Body of pancreas (tissue), 4 donors: ENCODE data around the gene TMPRSS9. TPM values are rescaled to one million over a fixed set of nuclear protein-coding genes. Genes with fewer than 3 reads are reported as not detected.

ENCODE experiments used
- ATAC-seq: fragments of 150-250 bp; one replicate; pipeline ENCODE4 v1.9.1; 2016
- DNase-seq, 4 donors: peaks; one replicate each; pipeline ENCODE4 v3.0.0-alpha.2; 2019
- H3K27ac ChIP-seq, 4 donors: fragments of 200-600 bp; sonication (generic); 1 replicate in 3 of 4; 2 replicates in 1 of 4; pipeline versions ENCODE4 v1.5.1 to v1.6.1; 2016 to 2019; ENCODE audit warnings: mild to moderate bottlenecking in 1 of 4, mixed read lengths in 1 of 4, moderate library complexity in 1 of 4
- H3K27me3 ChIP-seq, 2 donors: fragments of 200-600 bp; sonication (generic); one replicate each; pipeline ENCODE4 v1.6.0; 2016; ENCODE audit warnings: mild to moderate bottlenecking in 1 of 2
- H3K36me3 ChIP-seq, 2 donors: fragments of 200-600 bp; sonication (generic); replicated peaks in 1 of 2; 2 replicates each; pipeline ENCODE4 v1.5.1; 2016; ENCODE audit warnings: low read depth in 2 of 2; ENCODE audit not compliant: insufficient read depth in 1 of 2
- H3K4me1 ChIP-seq: fragments of 200-600 bp; sonication (generic); one replicate; pipeline ENCODE4 v1.6.0; 2016
- H3K4me3 ChIP-seq, 2 donors: fragments of 200-600 bp; sonication (generic); 1 replicate in 1 of 2; 2 replicates in 1 of 2; pipeline ENCODE4 v1.5.1; 2016 to 2019
- H3K9me3 ChIP-seq, 3 donors: fragments of 200-600 bp; sonication (generic); 1 replicate in 2 of 3; 2 replicates in 1 of 3; pipeline ENCODE4 v1.5.1; 2016
- POLR2A ChIP-seq, 3 donors: fragments of 450-650 bp; IDR thresholded peaks; one replicate each; pipeline ENCODE4 v1.6.1; 2016; ENCODE audit warnings: antibody characterized with exemption in 3 of 3, mild to moderate bottlenecking in 2 of 3
- WGBS, 2 donors: methylation state at CpG; one replicate each; pipeline ENCODE4 v1.1.5; 2017; 5-methylcytosine and 5-hydroxymethylcytosine counted together
- intact Hi-C: fragments of 100-400 bp; cut with DNase I; formaldehyde crosslinking; loops from one replicate; pipeline ENCODE4 v1.15.1; 2023
- total RNA-seq, 2 donors: library from RNA; depleted of rRNA; stranded (reverse); fragments of >200 nt; gene quantifications; one replicate each; pipeline ENCODE4 v1.1.0, GENCODE V29; 2016
- TF ChIP-seq, protein P1 (sequence below), 7 experiments: fragments of 450-650 bp in 4 of 7; fragments of 200-600 bp in 3 of 7; sonication (generic) in 3 of 7; IDR thresholded peaks; one replicate each; pipeline ENCODE4 v1.5.1; 2016 to 2019; ENCODE audit warnings: antibody characterized with exemption in 7 of 7

The TMPRSS9 gene
- total RNA-seq, 2 donors from 2014 or later: not detected

- no peak for DNase-seq
- H3K27ac ChIP-seq: no peak overlapping the region
- WGBS, 2 donors: 80 to 87% methylated on average over 2 to 7 of the region's 7 CpGs
- H3K27me3 ChIP-seq: no peaks in the 10 kb centered on the region
- H3K9me3 ChIP-seq: peaks cover 0 to 9% (median 0%) of the 10 kb centered on the region in 3 donors
- no peaks in the 10 kb centered on the region for H3K4me1 ChIP-seq
- TF ChIP-seq POLR2A (IDR thresholded peaks at IDR 0.05): no peak
- TF ChIP-seq, protein P1, sequence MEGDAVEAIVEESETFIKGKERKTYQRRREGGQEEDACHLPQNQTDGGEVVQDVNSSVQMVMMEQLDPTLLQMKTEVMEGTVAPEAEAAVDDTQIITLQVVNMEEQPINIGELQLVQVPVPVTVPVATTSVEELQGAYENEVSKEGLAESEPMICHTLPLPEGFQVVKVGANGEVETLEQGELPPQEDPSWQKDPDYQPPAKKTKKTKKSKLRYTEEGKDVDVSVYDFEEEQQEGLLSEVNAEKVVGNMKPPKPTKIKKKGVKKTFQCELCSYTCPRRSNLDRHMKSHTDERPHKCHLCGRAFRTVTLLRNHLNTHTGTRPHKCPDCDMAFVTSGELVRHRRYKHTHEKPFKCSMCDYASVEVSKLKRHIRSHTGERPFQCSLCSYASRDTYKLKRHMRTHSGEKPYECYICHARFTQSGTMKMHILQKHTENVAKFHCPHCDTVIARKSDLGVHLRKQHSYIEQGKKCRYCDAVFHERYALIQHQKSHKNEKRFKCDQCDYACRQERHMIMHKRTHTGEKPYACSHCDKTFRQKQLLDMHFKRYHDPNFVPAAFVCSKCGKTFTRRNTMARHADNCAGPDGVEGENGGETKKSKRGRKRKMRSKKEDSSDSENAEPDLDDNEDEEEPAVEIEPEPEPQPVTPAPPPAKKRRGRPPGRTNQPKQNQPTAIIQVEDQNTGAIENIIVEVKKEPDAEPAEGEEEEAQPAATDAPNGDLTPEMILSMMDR (IDR thresholded peaks at IDR 0.05): no peak
- H3K36me3 ChIP-seq: no peaks in the 10 kb centered on the region
- no peak for ATAC-seq
- no peak overlapping the region for H3K4me3 ChIP-seq
- intact Hi-C loops: no loop called here
These were observed 50.0 kb downstream of the TMPRSS9 start for GRCh38 chr19:2410023-2410422.

DNA sequence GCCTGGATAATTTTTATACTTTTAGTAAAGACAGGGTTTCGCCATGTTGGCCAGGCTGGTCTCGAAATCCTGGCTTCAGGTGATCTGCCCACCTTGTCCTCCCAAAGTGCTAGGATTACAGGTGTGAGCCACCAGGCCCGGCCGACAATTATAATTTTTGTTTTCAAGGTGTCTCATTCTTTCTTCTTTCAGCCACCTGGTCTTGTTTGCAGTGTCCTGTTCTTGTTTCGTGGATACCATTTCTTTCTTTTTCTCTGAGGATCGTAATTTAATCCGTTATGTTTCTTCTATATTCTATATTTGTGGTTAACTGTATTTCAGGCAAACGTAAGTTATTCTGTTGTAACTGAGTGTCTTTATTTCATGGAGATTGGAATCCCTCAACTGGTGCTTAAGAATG is 51.6 kb downstream of the TMPRSS9 start:
- Histone ChIP-seq H3K9me3 (peaks cover 0 to 9% (median 0%) of the 10 kb centered on the region in 3 donors), H3K27me3 (no peaks in the 10 kb centered on the region), H3K4me1 (no peaks in the 10 kb centered on the region), H3K36me3 (no peaks in the 10 kb centered on the region), H3K4me3 (no peak overlapping the region), H3K27ac (no peak overlapping the region)
- intact Hi-C loops: no loop called here
- ATAC-seq (no peak), DNase-seq (no peak)
- no peak for TF ChIP-seq POLR2A (IDR thresholded peaks at IDR 0.05)
- TF ChIP-seq, protein P1 (IDR thresholded peaks at IDR 0.05): no peak
- WGBS, 2 donors: 90 to 93% methylated on average over 8 of the region's 8 CpGs

DNA sequence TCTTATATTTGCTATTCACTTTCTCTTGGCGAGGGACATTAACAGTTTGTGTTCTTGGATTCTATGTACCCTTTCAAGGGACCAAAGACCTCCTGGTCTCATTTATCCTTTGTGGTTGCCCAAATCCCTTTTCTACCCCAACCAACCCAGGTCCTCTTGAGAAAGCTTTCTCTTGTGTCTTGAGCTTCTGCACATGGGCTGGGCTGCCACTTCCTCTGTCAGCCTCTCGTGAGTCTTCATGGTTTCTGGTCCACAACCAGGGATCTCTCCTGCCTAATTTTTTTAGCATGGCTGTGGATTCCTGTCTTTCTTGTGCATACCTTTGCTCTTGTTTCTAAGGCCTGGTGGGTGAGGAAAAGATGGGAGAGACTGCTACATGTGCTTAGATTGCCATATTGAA is 52.4 kb downstream of the TMPRSS9 start:
- no peaks in the 10 kb centered on the region for H3K36me3 ChIP-seq
- no peaks in the 10 kb centered on the region for H3K4me1 ChIP-seq
- no peaks in the 10 kb centered on the region for H3K27me3 ChIP-seq
- intact Hi-C loops: no loop called here
- 49 to 59% methylated on average over 2 of the region's 2 CpGs for WGBS, 2 donors
- TF ChIP-seq, protein P1 (IDR thresholded peaks at IDR 0.05): no peak
- no peak for TF ChIP-seq POLR2A (IDR thresholded peaks at IDR 0.05)
- no peak for ATAC-seq
- H3K4me3 ChIP-seq: no peak overlapping the region
- peaks cover 0 to 9% (median 0%) of the 10 kb centered on the region in 3 donors for H3K9me3 ChIP-seq
- H3K27ac ChIP-seq: no peak overlapping the region
- DNase-seq: no peak

DNA sequence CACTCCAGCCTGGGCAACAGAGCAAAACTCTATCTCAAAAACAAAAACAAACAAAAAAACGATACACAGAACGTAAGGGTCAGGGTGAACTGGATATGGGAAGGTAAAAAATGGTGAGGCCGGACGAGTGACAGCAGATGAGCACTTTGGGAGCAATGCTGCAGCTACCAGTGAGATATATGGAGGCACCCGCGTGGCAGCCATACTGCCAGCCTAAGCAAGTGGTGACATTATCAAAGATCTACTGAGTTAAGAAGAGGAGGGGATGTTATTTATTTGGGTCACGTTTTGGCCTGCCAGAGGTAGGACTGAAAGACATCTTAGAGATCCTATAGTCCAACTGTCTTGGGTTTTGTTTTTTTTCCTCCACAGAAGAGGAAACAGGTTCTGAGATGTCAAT is 53.1 kb downstream of the TMPRSS9 start:
- intact Hi-C loops: no loop called here
- WGBS, 2 donors: 69 to 70% methylated on average over 7 of the region's 7 CpGs

DNA sequence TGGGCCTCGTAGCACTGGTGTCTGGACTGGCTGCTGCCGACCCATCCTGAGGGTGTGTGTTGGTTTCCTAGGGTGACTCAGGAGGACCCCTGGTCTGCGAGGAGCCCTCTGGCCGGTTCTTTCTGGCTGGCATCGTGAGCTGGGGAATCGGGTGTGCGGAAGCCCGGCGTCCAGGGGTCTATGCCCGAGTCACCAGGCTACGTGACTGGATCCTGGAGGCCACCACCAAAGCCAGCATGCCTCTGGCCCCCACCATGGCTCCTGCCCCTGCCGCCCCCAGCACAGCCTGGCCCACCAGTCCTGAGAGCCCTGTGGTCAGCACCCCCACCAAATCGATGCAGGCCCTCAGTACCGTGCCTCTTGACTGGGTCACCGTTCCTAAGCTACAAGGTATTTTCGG is 53.6 kb downstream of the TMPRSS9 start:
- TF ChIP-seq, protein P1 (IDR thresholded peaks at IDR 0.05): no peak
- TF ChIP-seq POLR2A (IDR thresholded peaks at IDR 0.05): no peak
- no peaks in the 10 kb centered on the region for H3K36me3 ChIP-seq
- no peak overlapping the region for H3K27ac ChIP-seq
- 86 to 88% methylated on average over 10 to 13 of the region's 16 CpGs for WGBS, 2 donors
- no peak overlapping the region for H3K4me3 ChIP-seq
- no peaks in the 10 kb centered on the region for H3K4me1 ChIP-seq
- DNase-seq (no peak), ATAC-seq (no peak)
- H3K9me3 ChIP-seq: peaks cover 0 to 9% (median 0%) of the 10 kb centered on the region in 3 donors
- no peaks in the 10 kb centered on the region for H3K27me3 ChIP-seq
- intact Hi-C loops: no loop called here

More for the DNA sequence above, 53.1 kb downstream of the TMPRSS9 start:
- Histone ChIP-seq H3K4me1 (no peaks in the 10 kb centered on the region), H3K9me3 (peaks cover 0 to 9% (median 0%) of the 10 kb centered on the region in 3 donors), H3K4me3 (no peak overlapping the region), H3K27ac (no peak overlapping the region), H3K27me3 (no peaks in the 10 kb centered on the region), H3K36me3 (no peaks in the 10 kb centered on the region)
- ATAC-seq (no peak), DNase-seq (no peak)
- no peak for TF ChIP-seq POLR2A (IDR thresholded peaks at IDR 0.05)
- TF ChIP-seq, protein P1 (IDR thresholded peaks at IDR 0.05): no peak
